ENCODE results near the gene CNTROB.

- TF ChIP-seq EZH2phosphoT487 (IDR thresholded peaks at IDR 0.05; ENCODE audit: borderline replicate concordance, low read length) (no peak), CTCF (conservative IDR thresholded peaks at IDR 0.05; ENCODE audit: low read depth, low read length) (peak; percentile 51; the same call in 1 of the 2 replicates)
Observed at GRCh38 chr17:7982666-7983065, 50.7 kb downstream of the CNTROB start.

All from PC-3 (cell line).